HEK293 (cell line): ENCODE measurements around the gene VSIG10L.

Experiments
- CTCF ChIP-seq: fragments of 450-650 bp; formaldehyde crosslinking; IDR thresholded peaks from 2 replicates; pipeline ENCODE4 v1.5.1; 2016; ENCODE audit warnings: missing biosample characterization, missing genetic modification characterization
- EGR2 ChIP-seq: fragments of 450-650 bp; formaldehyde crosslinking; IDR thresholded peaks from 2 replicates; pipeline ENCODE4 v1.5.1; 2016; ENCODE audit warnings: low read depth, missing biosample characterization, missing genetic modification characterization
- HOXC10 ChIP-seq: sonication (generic); formaldehyde crosslinking; IDR thresholded peaks from 2 replicates; pipeline ENCODE4 v1.8.1; 2023; ENCODE audit warnings: mild to moderate bottlenecking, missing genetic modification reagents
- KLF1 ChIP-seq: fragments of 450-650 bp; formaldehyde crosslinking; IDR thresholded peaks from 2 replicates; pipeline ENCODE4 v1.5.1; 2016; ENCODE audit warnings: missing biosample characterization, missing genetic modification characterization
- KLF10 ChIP-seq: fragments of 450-650 bp; IDR thresholded peaks from 2 replicates; pipeline ENCODE4 v1.5.1; 2018; ENCODE audit warnings: missing biosample characterization, mild to moderate bottlenecking, missing genetic modification characterization
- KLF16 ChIP-seq: fragments of 450-650 bp; formaldehyde crosslinking; IDR thresholded peaks from 2 replicates; pipeline ENCODE4 v1.5.1; 2017; ENCODE audit warnings: missing biosample characterization, missing genetic modification characterization
- SETDB1 ChIP-seq: IDR thresholded peaks from one replicate; pipeline ENCODE4 v1.6.1; 2017; ENCODE audit warnings: mild to moderate bottlenecking, low read length, moderate library complexity, mixed read lengths; ENCODE audit not compliant: insufficient read length
- SP3 ChIP-seq: fragments of 450-650 bp; formaldehyde crosslinking; IDR thresholded peaks from 2 replicates; pipeline ENCODE4 v1.5.1; 2016; ENCODE audit warnings: missing biosample characterization, missing genetic modification characterization
- WT1 ChIP-seq: fragments of 450-650 bp; formaldehyde crosslinking; IDR thresholded peaks from 2 replicates; pipeline ENCODE4 v1.5.1; 2016; ENCODE audit warnings: missing biosample characterization, missing genetic modification characterization
- ZBTB11 ChIP-seq: fragments of 450-650 bp; formaldehyde crosslinking; conservative IDR thresholded peaks from 2 replicates; pipeline ENCODE4 v1.5.1; 2016; ENCODE audit warnings: low read depth, missing biosample characterization, missing genetic modification characterization
- ZFP37 ChIP-seq: fragments of 450-650 bp; formaldehyde crosslinking; IDR thresholded peaks from 2 replicates; pipeline ENCODE4 v1.5.1; 2016; ENCODE audit warnings: missing biosample characterization, missing genetic modification characterization
- ZIC2 ChIP-seq: fragments of 450-650 bp; formaldehyde crosslinking; IDR thresholded peaks from 2 replicates; pipeline ENCODE4 v1.5.1; 2016; ENCODE audit warnings: missing biosample characterization, missing genetic modification characterization
- ZNF138 ChIP-seq: fragments of 450-650 bp; formaldehyde crosslinking; IDR thresholded peaks from 2 replicates; pipeline ENCODE4 v1.5.1; 2016; ENCODE audit warnings: missing biosample characterization, missing genetic modification characterization, borderline replicate concordance
- ZNF146 ChIP-seq: fragments of 450-650 bp; formaldehyde crosslinking; IDR thresholded peaks from 2 replicates; pipeline ENCODE4 v1.5.1; 2016; ENCODE audit warnings: missing biosample characterization, missing genetic modification characterization
- ZNF184 ChIP-seq: fragments of 450-650 bp; IDR thresholded peaks from 2 replicates; pipeline ENCODE4 v1.5.1; 2018; ENCODE audit warnings: missing biosample characterization, mild to moderate bottlenecking, missing genetic modification characterization
- ZNF202 ChIP-seq: fragments of 450-650 bp; formaldehyde crosslinking; IDR thresholded peaks from 2 replicates; pipeline ENCODE4 v1.5.1; 2016; ENCODE audit warnings: missing biosample characterization, missing genetic modification characterization, borderline replicate concordance
- ZNF214 ChIP-seq: fragments of 450-650 bp; formaldehyde crosslinking; IDR thresholded peaks from 2 replicates; pipeline ENCODE4 v1.5.1; 2017; ENCODE audit warnings: missing biosample characterization, mild to moderate bottlenecking, missing genetic modification characterization, borderline replicate concordance
- ZNF23 ChIP-seq: fragments of 450-650 bp; formaldehyde crosslinking; IDR thresholded peaks from 2 replicates; pipeline ENCODE4 v1.5.1; 2016; ENCODE audit warnings: missing biosample characterization, missing genetic modification characterization, borderline replicate concordance
- ZNF280C ChIP-seq: fragments of 450-650 bp; formaldehyde crosslinking; IDR thresholded peaks from 2 replicates; pipeline ENCODE4 v1.5.1; 2016; ENCODE audit warnings: missing biosample characterization, missing genetic modification characterization
- ZNF324 ChIP-seq: fragments of 450-650 bp; formaldehyde crosslinking; IDR thresholded peaks from 2 replicates; pipeline ENCODE4 v1.5.1; 2016; ENCODE audit warnings: missing biosample characterization, missing genetic modification characterization
- ZNF398 ChIP-seq: fragments of 450-650 bp; formaldehyde crosslinking; IDR thresholded peaks from 2 replicates; pipeline ENCODE4 v1.5.1; 2017; ENCODE audit warnings: missing biosample characterization, missing genetic modification characterization
- ZNF404 ChIP-seq: fragments of 450-650 bp; formaldehyde crosslinking; IDR thresholded peaks from 2 replicates; pipeline ENCODE4 v1.5.1; 2017; ENCODE audit warnings: missing biosample characterization, missing genetic modification characterization
- ZNF423 ChIP-seq: fragments of 450-650 bp; formaldehyde crosslinking; IDR thresholded peaks from 2 replicates; pipeline ENCODE4 v1.5.1; 2016; ENCODE audit warnings: missing biosample characterization, missing genetic modification characterization
- ZNF514 ChIP-seq: fragments of 450-650 bp; formaldehyde crosslinking; IDR thresholded peaks from 2 replicates; pipeline ENCODE4 v1.5.1; 2016; ENCODE audit warnings: missing biosample characterization, missing genetic modification characterization
- ZNF530 ChIP-seq: fragments of 450-650 bp; formaldehyde crosslinking; IDR thresholded peaks from 2 replicates; pipeline ENCODE4 v1.5.1; 2016; ENCODE audit warnings: low read depth, missing biosample characterization, missing genetic modification characterization
- ZNF560 ChIP-seq: fragments of 450-650 bp; formaldehyde crosslinking; IDR thresholded peaks from 2 replicates; pipeline ENCODE4 v1.5.1; 2017; ENCODE audit warnings: missing biosample characterization, missing genetic modification characterization, borderline replicate concordance
- ZNF561 ChIP-seq: fragments of 450-650 bp; IDR thresholded peaks from 2 replicates; pipeline ENCODE4 v1.5.1; 2018; ENCODE audit warnings: missing biosample characterization, missing genetic modification characterization, borderline replicate concordance
- ZNF610 ChIP-seq: fragments of 450-650 bp; formaldehyde crosslinking; IDR thresholded peaks from 2 replicates; pipeline ENCODE4 v1.5.1; 2016; ENCODE audit warnings: missing biosample characterization, missing genetic modification characterization, borderline replicate concordance
- ZNF624 ChIP-seq: fragments of 450-650 bp; formaldehyde crosslinking; IDR thresholded peaks from 2 replicates; pipeline ENCODE4 v1.5.1; 2017; ENCODE audit warnings: missing biosample characterization, missing genetic modification characterization
- ZNF654 ChIP-seq: fragments of 450-650 bp; formaldehyde crosslinking; IDR thresholded peaks from 2 replicates; pipeline ENCODE4 v1.5.1; 2016; ENCODE audit warnings: low read depth, missing biosample characterization, missing genetic modification characterization
- ZNF777 ChIP-seq: fragments of 450-650 bp; formaldehyde crosslinking; IDR thresholded peaks from 2 replicates; pipeline ENCODE4 v1.5.1; 2017; ENCODE audit warnings: missing biosample characterization, missing genetic modification characterization, borderline replicate concordance
- ZXDB ChIP-seq: fragments of 450-650 bp; formaldehyde crosslinking; IDR thresholded peaks from 2 replicates; pipeline ENCODE4 v1.5.1; 2016; ENCODE audit warnings: missing biosample characterization, missing genetic modification characterization

The VSIG10L gene

GRCh38 chr19:51367565-51368365, 25.8 kb upstream of the VSIG10L start (continued):
- no peak for TF ChIP-seq ZNF654 (tag by site-specific recombination)
- no peak for TF ChIP-seq ZNF514 (tag by site-specific recombination)
- TF ChIP-seq CTCF: peak; percentile 45; the same call in 1 of the 2 replicates
- peak; percentile 98 for TF ChIP-seq ZXDB (tag by site-specific recombination)
- peak; percentile 69 for TF ChIP-seq ZIC2 (tag by site-specific recombination)
- TF ChIP-seq KLF16 (tag by site-specific recombination): peak; percentile 91
- TF ChIP-seq ZNF23 (tag by site-specific recombination): no peak
- TF ChIP-seq ZNF146: no peak
- TF ChIP-seq ZNF138 (tag by site-specific recombination): no peak
- TF ChIP-seq ZNF777 (tag by site-specific recombination): peak; percentile 81
- TF ChIP-seq ZNF404: no peak
- TF ChIP-seq ZNF560 (tag by site-specific recombination): no peak
- TF ChIP-seq ZNF202 (tag by site-specific recombination): no peak
- TF ChIP-seq ZNF398 (tag by site-specific recombination): peak; percentile 63
- TF ChIP-seq EGR2 (tag by site-specific recombination): peak; percentile 67
- TF ChIP-seq ZNF530 (tag by site-specific recombination): no peak
- peak; percentile 72 for TF ChIP-seq ZNF561 (tag by site-specific recombination)
- TF ChIP-seq ZBTB11 (tag by site-specific recombination): peak; percentile 57
- TF ChIP-seq ZNF214 (tag by site-specific recombination): no peak
- peak; percentile 47; the same call in 1 of the 2 replicates for TF ChIP-seq ZNF610 (tag by site-specific recombination)
- no peak for TF ChIP-seq ZNF423
- no peak for TF ChIP-seq ZNF324
- no peak for TF ChIP-seq ZNF624 (tag by site-specific recombination)
- peak; percentile 99 for TF ChIP-seq SP3
- peak; percentile 88 for TF ChIP-seq KLF1 (tag by site-specific recombination)
- TF ChIP-seq KLF10 (tag by site-specific recombination): peak; percentile 84
- no peak for TF ChIP-seq ZNF280C (tag by site-specific recombination)
- no peak for TF ChIP-seq HOXC10 (CRISPR knock-in tag)
- peak; percentile 61; the same call in 1 of the 2 replicates for TF ChIP-seq ZFP37 (tag by site-specific recombination)
- TF ChIP-seq ZNF184 (tag by site-specific recombination): no peak
- peak; percentile 42; the same call in 1 of the 2 replicates for TF ChIP-seq WT1 (tag by site-specific recombination)
- no peak for TF ChIP-seq SETDB1
